Liver (tissue), 9 donors: ENCODE data around the gene NTM. TPM values are rescaled to one million over a fixed set of nuclear protein-coding genes. Genes with fewer than 3 reads are reported as not detected.

Experiments
- DNase-seq: peaks from one replicate; pipeline ENCODE4 v3.0.0-alpha.2; 2017; ENCODE audit warnings: low spot score
- H3K27ac ChIP-seq, 2 donors: one replicate each; pipeline ENCODE4 v1.7.0; 2013; ENCODE audit warnings: inconsistent platforms in 2 of 2, low read length in 2 of 2, control low read depth in 1 of 2, low read depth in 1 of 2, mild to moderate bottlenecking in 1 of 2
- H3K27me3 ChIP-seq, 4 donors: one replicate each; pipeline versions ENCODE4 v1.6.1 to v1.7.0; 2013; ENCODE audit warnings: low read length in 3 of 4, inconsistent platforms in 1 of 4, mild to moderate bottlenecking in 1 of 4, moderate library complexity in 1 of 4; ENCODE audit not compliant: control insufficient read depth in 4 of 4, insufficient read depth in 4 of 4
- H3K36me3 ChIP-seq, 4 donors: one replicate each; pipeline versions ENCODE4 v1.6.1 to v1.7.0; 2013; ENCODE audit warnings: low read length in 3 of 4, mild to moderate bottlenecking in 3 of 4, low read depth in 1 of 4, moderate library complexity in 1 of 4; ENCODE audit not compliant: control insufficient read depth in 4 of 4, insufficient read depth in 3 of 4
- H3K4me1 ChIP-seq, 4 donors: one replicate each; pipeline versions ENCODE4 v1.6.1 to v1.7.0; 2013; ENCODE audit warnings: low read length in 3 of 4, mild to moderate bottlenecking in 3 of 4, moderate library complexity in 1 of 4; ENCODE audit not compliant: control insufficient read depth in 4 of 4, insufficient read depth in 4 of 4
- H3K4me3 ChIP-seq, 3 donors: one replicate each; pipeline versions ENCODE4 v1.6.1 to v1.7.0; 2013; ENCODE audit warnings: low read length in 3 of 3, control low read depth in 1 of 3, low read depth in 1 of 3, mild to moderate bottlenecking in 1 of 3
- H3K9ac ChIP-seq, 2 donors: one replicate each; pipeline ENCODE4 v1.7.0; 2013; ENCODE audit warnings: low read length in 2 of 2, mild to moderate bottlenecking in 2 of 2, moderate library complexity in 2 of 2, control low read depth in 1 of 2, low read depth in 1 of 2
- H3K9me3 ChIP-seq, 4 donors: one replicate each; pipeline versions ENCODE4 v1.6.1 to v1.7.0; 2013; ENCODE audit warnings: low read length in 3 of 4; ENCODE audit not compliant: control insufficient read depth in 4 of 4
- EGR1 ChIP-seq, 2 donors: IDR thresholded peaks; 2 replicates each; pipeline ENCODE4 v1.6.1; 2016 to 2018; ENCODE audit warnings: antibody characterized with exemption in 2 of 2, low read depth in 2 of 2
- FOXA1 ChIP-seq: IDR thresholded peaks from 2 replicates; pipeline ENCODE4 v1.6.1; 2016; ENCODE audit warnings: antibody characterized with exemption
- FOXA2 ChIP-seq: IDR thresholded peaks from 2 replicates; pipeline ENCODE4 v1.6.1; 2016; ENCODE audit warnings: antibody characterized with exemption
- GABPA ChIP-seq, 2 donors: IDR thresholded peaks in 1 of 2; conservative IDR thresholded peaks in 1 of 2; 2 replicates each; pipeline ENCODE4 v1.6.1; 2016; ENCODE audit warnings: antibody characterized with exemption in 2 of 2, mild to moderate bottlenecking in 1 of 2, moderate library complexity in 1 of 2
- HNF4A ChIP-seq, 2 donors: conservative IDR thresholded peaks; 2 replicates each; pipeline ENCODE4 v1.6.1; 2016; ENCODE audit warnings: antibody characterized with exemption in 2 of 2, mild to moderate bottlenecking in 2 of 2
- HNF4G ChIP-seq: IDR thresholded peaks from 2 replicates; pipeline ENCODE4 v1.6.1; 2016; ENCODE audit warnings: antibody characterized with exemption
- JUND ChIP-seq, 2 donors: IDR thresholded peaks; 2 replicates each; pipeline ENCODE4 v1.6.1; 2016; ENCODE audit warnings: antibody characterized with exemption in 2 of 2
- NR2F2 ChIP-seq: IDR thresholded peaks from 2 replicates; pipeline ENCODE4 v1.6.1; 2016; ENCODE audit warnings: antibody characterized with exemption
- RAD21 ChIP-seq, 2 donors: IDR thresholded peaks; 2 replicates each; pipeline ENCODE4 v1.6.1; 2016; ENCODE audit warnings: antibody characterized with exemption in 2 of 2, mild to moderate bottlenecking in 2 of 2
- RXRA ChIP-seq, 2 donors: IDR thresholded peaks; 2 replicates each; pipeline ENCODE4 v1.6.1; 2017 to 2018; ENCODE audit warnings: antibody characterized with exemption in 2 of 2, mild to moderate bottlenecking in 1 of 2
- SP1 ChIP-seq: IDR thresholded peaks from 2 replicates; pipeline ENCODE4 v1.6.1; 2018; ENCODE audit warnings: antibody characterized with exemption, mild to moderate bottlenecking
- TAF1 ChIP-seq: conservative IDR thresholded peaks from 2 replicates; pipeline ENCODE4 v1.6.1; 2016; ENCODE audit warnings: antibody characterized with exemption, mild to moderate bottlenecking
- YY1 ChIP-seq: IDR thresholded peaks from 2 replicates; pipeline ENCODE4 v1.6.1; 2016; ENCODE audit warnings: antibody characterized with exemption, mild to moderate bottlenecking
- WGBS: extraction: QIAGEN DNeasy Blood & Tissue Kit; methylation state at CpG from one replicate; pipeline ENCODE4 v1.1.7; 2013; 5-methylcytosine and 5-hydroxymethylcytosine counted together
- polyA plus RNA-seq, 2 donors: library from polyadenylated mRNA; stranded (reverse) in 1 of 2; unstranded in 1 of 2; fragments of 200-250 nt in 1 of 2; fragments of >200 nt in 1 of 2; fragmentation: Nextera tagmentation in 1 of 2; extraction: Ambion mirVana in 1 of 2; gene quantifications; one replicate each; pipeline versions ENCODE4 v1.2.1 to v1.2.3, GENCODE V29; 2013 to 2015
- total RNA-seq, 2 donors: library from RNA; depleted of rRNA; stranded (reverse); fragments of >200 nt; gene quantifications; one replicate each; pipeline ENCODE4 v1.2.3, GENCODE V29; 2014
- TF ChIP-seq, protein P1 (sequence below): IDR thresholded peaks from 2 replicates; pipeline ENCODE4 v1.6.1; 2016; ENCODE audit warnings: antibody characterized with exemption
- TF ChIP-seq, protein P2 (sequence below): IDR thresholded peaks from 2 replicates; pipeline ENCODE4 v1.6.1; 2016; ENCODE audit warnings: antibody characterized with exemption
- TF ChIP-seq, protein P3 (sequence below): IDR thresholded peaks from 2 replicates; pipeline ENCODE4 v1.6.1; 2016; ENCODE audit warnings: antibody characterized with exemption, mild to moderate bottlenecking
- TF ChIP-seq, protein P4 (sequence below): fragments of 150-350 bp; IDR thresholded peaks from 2 replicates; pipeline ENCODE4 v1.5.1; 2017; ENCODE audit warnings: improper control_type of control experiment, low read depth, low read length; ENCODE audit not compliant: missing input control
- TF ChIP-seq, protein P5 (sequence below): IDR thresholded peaks from 2 replicates; pipeline ENCODE4 v1.6.1; 2016; ENCODE audit warnings: antibody characterized with exemption
- donor health status: healthy.
- donor health status: healthy.
- donor health status: healthy.
- donor health status: healthy.
- donor health status: healthy.

Gene NTM
- total and polyA plus RNA-seq, 4 donors: 0.08 to 1.1 (median 0.08) TPM; not detected in 1

DNA sequence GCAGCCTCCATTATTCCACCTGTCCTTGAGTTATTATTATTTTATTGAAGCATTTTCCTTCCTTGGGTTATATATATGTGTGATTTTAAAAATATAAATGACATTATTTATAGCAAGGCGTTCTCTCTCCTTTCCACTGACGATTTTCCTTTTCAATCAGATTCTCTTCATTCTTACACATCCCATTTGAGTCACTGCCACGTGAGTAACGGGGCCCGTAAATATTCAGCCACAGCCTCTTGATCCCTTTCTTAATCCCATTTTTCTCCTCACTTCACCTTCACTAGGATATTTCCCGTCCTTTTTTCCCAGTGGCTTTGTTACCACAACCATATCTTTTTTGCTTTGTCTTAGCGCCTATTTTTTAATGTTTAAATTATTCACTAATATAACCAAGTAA, 396.2 kb downstream of the NTM start:
- Histone ChIP-seq H3K27ac (no peak overlapping the region), H3K9ac (no peak overlapping the region), H3K36me3 (no peaks in the 10 kb centered on the region), H3K27me3 (peaks cover 0 to 7% (median 2%) of the 10 kb centered on the region in 4 donors), H3K9me3 (peaks cover 0 to 4% (median 0%) of the 10 kb centered on the region in 4 donors), H3K4me1 (no peaks in the 10 kb centered on the region), H3K4me3 (no peak overlapping the region)
- WGBS: 77% methylated on average over 7 of the region's 7 CpGs
- TF ChIP-seq, protein P1, sequence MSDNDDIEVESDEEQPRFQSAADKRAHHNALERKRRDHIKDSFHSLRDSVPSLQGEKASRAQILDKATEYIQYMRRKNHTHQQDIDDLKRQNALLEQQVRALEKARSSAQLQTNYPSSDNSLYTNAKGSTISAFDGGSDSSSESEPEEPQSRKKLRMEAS: no peak
- TF ChIP-seq FOXA2 (no peak), GABPA (IDR thresholded peaks at IDR 0.05 in 1 of 2, conservative IDR thresholded peaks at IDR 0.05 in 1 of 2) (no peak), RXRA (IDR thresholded peaks at IDR 0.05) (no peak), EGR1 (IDR thresholded peaks at IDR 0.05; ENCODE audit: low read depth in 2 of 2) (no peak), NR2F2 (no peak), TAF1 (no peak), JUND (IDR thresholded peaks at IDR 0.05) (no peak), FOXA1 (no peak), HNF4A (conservative IDR thresholded peaks at IDR 0.05) (no peak), RAD21 (IDR thresholded peaks at IDR 0.05) (no peak), YY1 (no peak), HNF4G (no peak), SP1 (no peak)
- TF ChIP-seq, protein P2, sequence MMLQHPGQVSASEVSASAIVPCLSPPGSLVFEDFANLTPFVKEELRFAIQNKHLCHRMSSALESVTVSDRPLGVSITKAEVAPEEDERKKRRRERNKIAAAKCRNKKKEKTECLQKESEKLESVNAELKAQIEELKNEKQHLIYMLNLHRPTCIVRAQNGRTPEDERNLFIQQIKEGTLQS: no peak
- TF ChIP-seq, protein P3, sequence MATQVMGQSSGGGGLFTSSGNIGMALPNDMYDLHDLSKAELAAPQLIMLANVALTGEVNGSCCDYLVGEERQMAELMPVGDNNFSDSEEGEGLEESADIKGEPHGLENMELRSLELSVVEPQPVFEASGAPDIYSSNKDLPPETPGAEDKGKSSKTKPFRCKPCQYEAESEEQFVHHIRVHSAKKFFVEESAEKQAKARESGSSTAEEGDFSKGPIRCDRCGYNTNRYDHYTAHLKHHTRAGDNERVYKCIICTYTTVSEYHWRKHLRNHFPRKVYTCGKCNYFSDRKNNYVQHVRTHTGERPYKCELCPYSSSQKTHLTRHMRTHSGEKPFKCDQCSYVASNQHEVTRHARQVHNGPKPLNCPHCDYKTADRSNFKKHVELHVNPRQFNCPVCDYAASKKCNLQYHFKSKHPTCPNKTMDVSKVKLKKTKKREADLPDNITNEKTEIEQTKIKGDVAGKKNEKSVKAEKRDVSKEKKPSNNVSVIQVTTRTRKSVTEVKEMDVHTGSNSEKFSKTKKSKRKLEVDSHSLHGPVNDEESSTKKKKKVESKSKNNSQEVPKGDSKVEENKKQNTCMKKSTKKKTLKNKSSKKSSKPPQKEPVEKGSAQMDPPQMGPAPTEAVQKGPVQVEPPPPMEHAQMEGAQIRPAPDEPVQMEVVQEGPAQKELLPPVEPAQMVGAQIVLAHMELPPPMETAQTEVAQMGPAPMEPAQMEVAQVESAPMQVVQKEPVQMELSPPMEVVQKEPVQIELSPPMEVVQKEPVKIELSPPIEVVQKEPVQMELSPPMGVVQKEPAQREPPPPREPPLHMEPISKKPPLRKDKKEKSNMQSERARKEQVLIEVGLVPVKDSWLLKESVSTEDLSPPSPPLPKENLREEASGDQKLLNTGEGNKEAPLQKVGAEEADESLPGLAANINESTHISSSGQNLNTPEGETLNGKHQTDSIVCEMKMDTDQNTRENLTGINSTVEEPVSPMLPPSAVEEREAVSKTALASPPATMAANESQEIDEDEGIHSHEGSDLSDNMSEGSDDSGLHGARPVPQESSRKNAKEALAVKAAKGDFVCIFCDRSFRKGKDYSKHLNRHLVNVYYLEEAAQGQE: no peak
- TF ChIP-seq, protein P4, sequence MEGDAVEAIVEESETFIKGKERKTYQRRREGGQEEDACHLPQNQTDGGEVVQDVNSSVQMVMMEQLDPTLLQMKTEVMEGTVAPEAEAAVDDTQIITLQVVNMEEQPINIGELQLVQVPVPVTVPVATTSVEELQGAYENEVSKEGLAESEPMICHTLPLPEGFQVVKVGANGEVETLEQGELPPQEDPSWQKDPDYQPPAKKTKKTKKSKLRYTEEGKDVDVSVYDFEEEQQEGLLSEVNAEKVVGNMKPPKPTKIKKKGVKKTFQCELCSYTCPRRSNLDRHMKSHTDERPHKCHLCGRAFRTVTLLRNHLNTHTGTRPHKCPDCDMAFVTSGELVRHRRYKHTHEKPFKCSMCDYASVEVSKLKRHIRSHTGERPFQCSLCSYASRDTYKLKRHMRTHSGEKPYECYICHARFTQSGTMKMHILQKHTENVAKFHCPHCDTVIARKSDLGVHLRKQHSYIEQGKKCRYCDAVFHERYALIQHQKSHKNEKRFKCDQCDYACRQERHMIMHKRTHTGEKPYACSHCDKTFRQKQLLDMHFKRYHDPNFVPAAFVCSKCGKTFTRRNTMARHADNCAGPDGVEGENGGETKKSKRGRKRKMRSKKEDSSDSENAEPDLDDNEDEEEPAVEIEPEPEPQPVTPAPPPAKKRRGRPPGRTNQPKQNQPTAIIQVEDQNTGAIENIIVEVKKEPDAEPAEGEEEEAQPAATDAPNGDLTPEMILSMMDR: no peak
- DNase-seq: no peak

DNA sequence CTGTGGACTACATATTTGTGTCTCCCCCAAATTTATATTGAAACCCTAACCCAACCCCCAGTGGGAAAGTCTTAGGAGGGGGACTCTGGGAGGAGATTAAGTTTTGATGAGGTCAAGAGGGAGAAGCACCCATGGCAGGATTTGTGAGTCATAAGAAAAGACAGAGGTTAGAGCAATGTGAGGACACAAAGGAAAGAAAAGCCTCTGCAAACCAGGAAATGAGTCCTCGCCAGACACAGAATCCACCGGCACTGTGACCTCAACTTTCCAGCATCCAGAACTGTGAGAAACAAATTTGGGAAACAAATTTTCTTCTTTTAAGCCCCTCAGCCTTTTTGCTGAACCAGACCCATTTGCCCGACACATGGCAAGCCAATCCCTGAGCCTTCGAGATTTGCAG, 397.0 kb downstream of the NTM start:
- 76% methylated on average over 4 of the region's 4 CpGs for WGBS
- no peak for DNase-seq
- no peaks in the 10 kb centered on the region for H3K36me3 ChIP-seq
- no peaks in the 10 kb centered on the region for H3K4me1 ChIP-seq
- no peak overlapping the region for H3K4me3 ChIP-seq
- peaks cover 0 to 7% (median 2%) of the 10 kb centered on the region in 4 donors for H3K27me3 ChIP-seq
- no peak overlapping the region for H3K27ac ChIP-seq
- H3K9ac ChIP-seq: no peak overlapping the region
- peaks cover 0 to 4% (median 0%) of the 10 kb centered on the region in 4 donors for H3K9me3 ChIP-seq
- TF ChIP-seq SP1 (no peak), RXRA (IDR thresholded peaks at IDR 0.05) (no peak), TAF1 (no peak), NR2F2 (no peak), RAD21 (IDR thresholded peaks at IDR 0.05) (no peak), EGR1 (IDR thresholded peaks at IDR 0.05; ENCODE audit: low read depth in 2 of 2) (no peak), FOXA2 (no peak), JUND (IDR thresholded peaks at IDR 0.05) (no peak), YY1 (no peak), FOXA1 (no peak), HNF4A (conservative IDR thresholded peaks at IDR 0.05) (no peak), HNF4G (no peak)
- TF ChIP-seq, protein P5, sequence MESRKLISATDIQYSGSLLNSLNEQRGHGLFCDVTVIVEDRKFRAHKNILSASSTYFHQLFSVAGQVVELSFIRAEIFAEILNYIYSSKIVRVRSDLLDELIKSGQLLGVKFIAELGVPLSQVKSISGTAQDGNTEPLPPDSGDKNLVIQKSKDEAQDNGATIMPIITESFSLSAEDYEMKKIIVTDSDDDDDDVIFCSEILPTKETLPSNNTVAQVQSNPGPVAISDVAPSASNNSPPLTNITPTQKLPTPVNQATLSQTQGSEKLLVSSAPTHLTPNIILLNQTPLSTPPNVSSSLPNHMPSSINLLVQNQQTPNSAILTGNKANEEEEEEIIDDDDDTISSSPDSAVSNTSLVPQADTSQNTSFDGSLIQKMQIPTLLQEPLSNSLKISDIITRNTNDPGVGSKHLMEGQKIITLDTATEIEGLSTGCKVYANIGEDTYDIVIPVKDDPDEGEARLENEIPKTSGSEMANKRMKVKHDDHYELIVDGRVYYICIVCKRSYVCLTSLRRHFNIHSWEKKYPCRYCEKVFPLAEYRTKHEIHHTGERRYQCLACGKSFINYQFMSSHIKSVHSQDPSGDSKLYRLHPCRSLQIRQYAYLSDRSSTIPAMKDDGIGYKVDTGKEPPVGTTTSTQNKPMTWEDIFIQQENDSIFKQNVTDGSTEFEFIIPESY: no peak
- TF ChIP-seq, protein P3: no peak
- TF ChIP-seq, protein P4: no peak
